Vagina (tissue), 2 donors: ENCODE data around the gene FAM50A. TPM values are rescaled to one million over a fixed set of nuclear protein-coding genes. Genes with fewer than 3 reads are reported as not detected.

Experiments
- DNase-seq, 2 donors: peaks; one replicate each; pipeline ENCODE4 v3.0.0-alpha.2; 2017; ENCODE audit errors: extremely low spot score in 2 of 2
- H3K27ac ChIP-seq: fragments of 200-600 bp; sonication (generic); one replicate; pipeline ENCODE4 v1.5.1; 2019
- H3K27me3 ChIP-seq: fragments of 200-600 bp; sonication (generic); one replicate; pipeline ENCODE4 v1.5.1; 2019
- H3K36me3 ChIP-seq, 2 donors: fragments of 200-600 bp; sonication (generic); one replicate each; pipeline ENCODE4 v1.5.1; 2017 to 2019
- H3K4me1 ChIP-seq: fragments of 200-600 bp; sonication (generic); one replicate; pipeline ENCODE4 v1.5.1; 2019
- H3K4me3 ChIP-seq, 2 donors: fragments of 200-600 bp; sonication (generic); 1 replicate in 1 of 2; 2 replicates in 1 of 2; pipeline ENCODE4 v1.5.1; 2016 to 2019
- H3K9me3 ChIP-seq: fragments of 200-600 bp; sonication (generic); one replicate; pipeline ENCODE4 v1.5.1; 2019
- CTCF ChIP-seq, 3 experiments: fragments of 450-650 bp in 2 of 3; fragments of 200-600 bp in 1 of 3; sonication (generic) in 1 of 3; IDR thresholded peaks; one replicate each; pipeline ENCODE4 v1.5.1; 2017 to 2019; ENCODE audit warnings: antibody characterized with exemption in 3 of 3, mild to moderate bottlenecking in 2 of 3, moderate library complexity in 2 of 3
- POLR2A ChIP-seq, 2 donors: fragments of 450-650 bp; IDR thresholded peaks; one replicate each; pipeline ENCODE4 v1.6.1; 2017; ENCODE audit warnings: antibody characterized with exemption in 2 of 2, mild to moderate bottlenecking in 2 of 2, moderate library complexity in 2 of 2
- POLR2AphosphoS5 ChIP-seq, 2 donors: sonication (generic); formaldehyde crosslinking; IDR thresholded peaks; one replicate each; pipeline ENCODE4 v1.9.0; 2017; ENCODE audit warnings: antibody characterized with exemption in 2 of 2, mild to moderate bottlenecking in 2 of 2, low read depth in 1 of 2; ENCODE audit not compliant: insufficient read depth in 1 of 2
- intact Hi-C: fragments of 100-400 bp; cut with DNase I; formaldehyde crosslinking; loops from one replicate; pipeline ENCODE4 v1.15.1; 2023
- total RNA-seq: library from RNA; depleted of rRNA; stranded (reverse); fragments of >200 nt; gene quantifications from one replicate; pipeline ENCODE4 v1.2.3, GENCODE V29; 2016

The FAM50A gene
- total RNA-seq, 1 donor from 2014 or later = 33.6 TPM

- intact Hi-C loops = no loop called here
- Histone ChIP-seq H3K27me3 (no peaks in the 10 kb centered on the region), H3K4me3 (no peak overlapping the region), H3K4me1 (no peaks in the 10 kb centered on the region), H3K27ac (no peak overlapping the region), H3K36me3 (peaks cover 0 to 39% of the 10 kb centered on the region in 2 donors), H3K9me3 (no peaks in the 10 kb centered on the region)
- TF ChIP-seq POLR2A (IDR thresholded peaks at IDR 0.05) = no peak
- TF ChIP-seq CTCF (IDR thresholded peaks at IDR 0.05) = no peak
- no peak for DNase-seq
Measured at GRCh38 chrX:154471839-154472684, 28.1 kb downstream of the FAM50A start.

DNA sequence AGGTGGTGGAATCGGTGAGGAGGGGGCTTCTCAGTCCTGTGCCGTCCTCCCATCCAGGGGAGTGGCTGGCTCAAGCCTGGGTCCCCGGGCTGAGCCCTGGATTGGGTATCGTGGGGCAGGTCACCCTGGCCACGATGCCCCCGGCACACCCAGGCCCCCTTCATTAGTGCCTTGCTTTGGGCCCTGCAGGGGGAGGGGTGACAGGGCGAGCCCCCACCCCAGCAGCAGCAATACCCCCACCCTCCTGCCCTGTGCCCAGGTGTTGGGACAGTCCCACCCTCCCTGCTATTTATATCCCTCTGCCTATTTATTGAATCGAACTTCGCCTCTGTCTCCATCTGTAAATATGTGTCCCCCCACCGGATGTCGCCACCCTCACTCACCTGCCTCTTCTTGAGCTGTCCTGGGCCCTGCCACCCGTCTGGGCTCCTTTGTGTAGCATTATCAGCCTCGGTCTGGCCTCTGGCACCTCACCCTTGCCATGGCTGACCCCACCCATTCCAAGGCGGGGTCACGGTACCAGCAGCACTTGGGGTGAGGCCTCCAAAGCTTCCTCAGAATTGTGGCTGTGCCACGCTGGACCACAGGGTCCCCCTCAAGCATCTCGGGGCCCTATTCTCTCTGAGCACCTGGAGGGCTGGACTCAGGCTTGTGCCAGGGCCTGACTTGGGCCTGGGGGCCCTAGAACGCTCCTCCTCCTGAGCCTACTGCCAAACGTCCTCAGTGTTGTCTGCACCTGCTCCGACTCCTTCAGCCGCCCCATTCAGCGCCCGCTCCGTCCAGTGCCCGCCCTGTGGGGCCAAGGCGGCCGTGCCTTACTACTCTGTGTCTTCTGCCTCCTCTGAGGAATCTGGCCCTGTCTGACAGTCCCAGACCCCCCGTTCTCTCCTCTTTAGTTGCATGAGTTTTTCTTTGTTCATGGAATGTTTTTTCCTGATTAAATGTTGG is 29.0 kb downstream of the FAM50A start:
- Histone ChIP-seq H3K27ac (no peak overlapping the region), H3K9me3 (no peaks in the 10 kb centered on the region), H3K27me3 (no peaks in the 10 kb centered on the region), H3K4me1 (no peaks in the 10 kb centered on the region), H3K4me3 (no peak overlapping the region), H3K36me3 (peaks cover 0 to 30% of the 10 kb centered on the region in 2 donors)
- no peak for DNase-seq
- intact Hi-C loops = no loop called here
- no peak for TF ChIP-seq POLR2AphosphoS5 (IDR thresholded peaks at IDR 0.05; ENCODE audit: insufficient read depth in 1 of 2, low read depth in 1 of 2)
- TF ChIP-seq CTCF (IDR thresholded peaks at IDR 0.05) = no peak
- TF ChIP-seq POLR2A (IDR thresholded peaks at IDR 0.05) = no peak

GRCh38 chrX:154473683-154474082 is 29.7 kb downstream of the FAM50A start:
- intact Hi-C loops = no loop called here
- Histone ChIP-seq H3K4me1 (peaks cover 5% of the 10 kb centered on the region), H3K36me3 (peaks cover 0 to 22% of the 10 kb centered on the region in 2 donors), H3K9me3 (no peaks in the 10 kb centered on the region), H3K4me3 (no peak overlapping the region), H3K27me3 (no peaks in the 10 kb centered on the region), H3K27ac (no peak overlapping the region)
- TF ChIP-seq CTCF (IDR thresholded peaks at IDR 0.05) = no peak
- TF ChIP-seq POLR2AphosphoS5 (IDR thresholded peaks at IDR 0.05; ENCODE audit: insufficient read depth in 1 of 2, low read depth in 1 of 2) = no peak
- TF ChIP-seq POLR2A (IDR thresholded peaks at IDR 0.05) = no peak
- DNase-seq = no peak

DNA sequence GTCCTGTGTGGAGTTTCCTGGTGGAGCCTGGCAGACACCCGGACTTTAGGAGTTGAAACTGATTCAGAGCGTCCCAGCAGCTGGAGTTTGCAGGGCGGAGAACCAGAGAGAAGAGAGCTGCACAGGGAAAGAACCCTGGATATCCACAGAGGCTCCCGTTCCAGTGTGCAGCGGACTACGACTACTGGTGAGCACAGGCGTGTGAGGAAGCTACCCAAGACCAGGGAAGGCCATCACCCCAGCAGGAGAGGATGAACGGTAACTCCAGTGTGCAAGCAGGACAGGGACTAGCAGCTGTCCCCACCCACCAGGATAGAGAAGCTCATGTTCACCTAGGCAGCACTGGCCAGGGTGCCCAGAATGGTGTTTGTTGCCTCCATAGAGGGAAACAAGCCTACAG is 32.9 kb downstream of the FAM50A start:
- Histone ChIP-seq H3K36me3 (no peaks in the 10 kb centered on the region), H3K27me3 (no peaks in the 10 kb centered on the region), H3K4me1 (peaks cover 5% of the 10 kb centered on the region), H3K27ac (no peak overlapping the region), H3K4me3 (no peak overlapping the region), H3K9me3 (no peaks in the 10 kb centered on the region)
- no peak for DNase-seq
- no peak for TF ChIP-seq POLR2A (IDR thresholded peaks at IDR 0.05)
- no peak for TF ChIP-seq CTCF (IDR thresholded peaks at IDR 0.05)
- TF ChIP-seq POLR2AphosphoS5 (IDR thresholded peaks at IDR 0.05; ENCODE audit: insufficient read depth in 1 of 2, low read depth in 1 of 2) = no peak
- intact Hi-C loops = loop anchor here (5.0 kb wide), 1 partner anchor 40 kb away; the partner anchor contains the start of gene FAM3A
